Skin of body (tissue), 2 donors: ENCODE measurements around the gene KIF26B. TPM values are rescaled to one million over a fixed set of nuclear protein-coding genes. Genes with fewer than 3 reads are reported as not detected.

Experiments
- DNase-seq: peaks from one replicate; lab custom pipeline; 2025; lab: John Stamatoyannopoulos, UW
- total RNA-seq: library from RNA; depleted of rRNA; stranded (reverse); fragments of >200 nt; gene quantifications from one replicate; pipeline ENCODE4 v1.2.3, GENCODE V29; 2014

Gene KIF26B
- total RNA-seq, 1 donor from 2014 or later, result 5.8 TPM

DNA sequence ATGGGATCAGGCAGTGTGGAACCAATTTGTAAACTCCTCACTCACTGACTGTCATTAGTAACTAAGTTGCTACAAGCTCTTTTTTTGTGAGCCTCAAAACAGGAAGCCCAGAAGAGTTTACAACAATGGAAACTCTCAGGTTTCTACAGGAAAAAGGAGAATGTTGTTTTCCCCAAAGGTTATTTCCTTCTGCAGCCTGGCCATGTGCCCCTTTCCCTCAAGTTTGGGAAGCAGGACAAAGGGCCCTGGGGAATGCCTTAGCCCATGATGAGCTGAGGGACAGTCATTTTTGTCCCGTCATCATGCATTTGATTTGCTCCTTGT, 395.9 kb downstream of the KIF26B start:
- peak; percentile 5 for DNase-seq

- DNase-seq, result no peak
Observed at GRCh38 chr1:245551536-245551935, 396.8 kb downstream of the KIF26B start.

- DNase-seq, result no peak
Observed at GRCh38 chr1:245552331-245552730, 397.5 kb downstream of the KIF26B start.

DNA sequence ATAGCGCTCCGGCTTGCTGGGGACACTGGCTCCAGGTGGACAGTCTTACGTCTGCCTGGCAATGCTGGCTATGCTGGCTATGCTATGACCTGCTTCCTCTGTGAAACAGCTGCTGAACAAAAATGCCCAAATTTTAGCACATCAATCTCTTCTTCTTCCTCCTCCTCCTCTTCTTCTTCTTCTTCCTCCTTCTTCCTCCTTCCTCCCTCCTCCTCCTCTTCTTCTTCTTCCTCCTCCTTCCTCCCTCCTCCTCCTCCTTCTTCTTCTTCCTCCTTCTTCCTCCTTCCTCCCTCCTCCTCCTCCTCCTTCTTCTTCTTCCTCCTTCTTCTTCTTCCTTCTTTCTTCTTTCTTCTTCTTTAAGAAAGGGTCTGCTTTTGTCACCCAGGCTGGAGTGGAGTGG, 401.3 kb downstream of the KIF26B start:
- no peak for DNase-seq

DNA sequence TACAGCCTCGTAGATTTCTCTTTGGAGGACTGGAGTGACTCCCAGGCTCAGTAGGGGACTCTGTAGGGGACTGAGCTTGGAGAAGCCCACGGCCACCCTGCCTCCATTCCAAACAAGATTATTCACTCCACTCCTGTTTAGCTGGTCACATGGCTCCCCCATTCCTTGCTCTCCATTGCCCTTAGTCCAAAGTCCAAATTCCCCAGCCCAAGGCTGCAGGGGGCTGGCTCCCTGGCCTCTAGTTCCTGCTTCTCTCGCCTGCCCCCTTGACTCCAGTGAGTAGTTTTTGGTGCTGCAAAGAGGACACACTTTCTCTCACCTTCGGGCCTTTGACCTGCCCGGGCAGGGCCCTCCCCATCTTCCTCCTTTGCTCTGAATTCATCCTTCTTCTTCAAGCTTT, 403.3 kb downstream of the KIF26B start:
- no peak for DNase-seq

DNA sequence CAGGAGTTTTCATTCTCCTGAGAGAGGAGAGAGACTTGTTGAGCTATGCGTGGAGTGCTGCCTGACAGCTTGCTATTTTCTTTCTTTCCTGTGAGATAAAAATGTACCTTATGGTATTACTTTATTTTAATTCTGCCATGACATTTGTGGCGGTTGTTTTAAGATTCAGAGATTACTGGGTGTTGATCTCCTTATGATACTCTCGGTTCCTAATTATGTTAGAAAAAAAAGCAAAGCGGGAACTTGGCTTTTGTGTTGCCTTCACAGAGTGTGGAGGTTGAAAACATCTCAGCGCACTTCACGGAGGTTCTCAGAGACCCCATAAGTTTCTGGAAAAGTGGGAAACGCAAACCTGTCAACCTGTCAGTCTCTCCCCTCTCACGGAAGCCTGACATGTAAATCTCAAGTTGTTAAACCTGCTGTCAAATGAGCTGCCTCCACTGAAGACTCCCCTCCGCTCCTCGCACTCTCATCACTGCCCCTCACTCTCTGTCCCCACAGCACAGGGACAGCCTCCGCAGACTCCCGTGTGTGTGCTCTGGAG, 405.6 kb downstream of the KIF26B start:
- DNase-seq, result no peak

DNA sequence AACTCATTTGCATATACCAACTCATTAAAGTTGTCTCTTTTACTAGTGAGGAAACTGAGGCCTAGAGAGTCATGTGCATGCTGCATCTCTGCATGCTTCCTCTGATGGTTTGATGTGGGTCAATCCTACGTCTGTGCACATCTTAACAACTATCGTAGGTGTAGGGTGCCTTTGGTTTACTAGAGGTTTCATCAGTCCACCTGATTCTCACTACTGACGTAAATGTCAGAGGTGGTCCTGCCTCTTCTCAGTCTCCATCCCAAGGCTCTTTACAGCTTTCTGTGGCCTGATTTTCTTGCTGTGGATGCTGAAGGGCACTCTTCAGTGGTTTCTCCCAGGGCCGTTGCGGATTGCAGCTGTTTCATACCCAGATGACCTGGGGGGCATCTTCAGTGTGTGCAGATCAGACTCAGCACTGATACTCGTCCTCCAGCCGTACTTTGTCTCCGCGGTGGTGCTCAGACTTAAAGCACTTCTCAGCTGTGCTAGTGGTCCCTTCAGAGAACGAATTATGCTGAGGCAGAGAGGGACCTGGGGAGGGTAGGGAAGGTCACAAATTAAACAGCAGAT, 407.0 kb downstream of the KIF26B start:
- DNase-seq, result no peak

- no peak for DNase-seq
Observed at GRCh38 chr1:245566134-245566533, 411.3 kb downstream of the KIF26B start.

DNA sequence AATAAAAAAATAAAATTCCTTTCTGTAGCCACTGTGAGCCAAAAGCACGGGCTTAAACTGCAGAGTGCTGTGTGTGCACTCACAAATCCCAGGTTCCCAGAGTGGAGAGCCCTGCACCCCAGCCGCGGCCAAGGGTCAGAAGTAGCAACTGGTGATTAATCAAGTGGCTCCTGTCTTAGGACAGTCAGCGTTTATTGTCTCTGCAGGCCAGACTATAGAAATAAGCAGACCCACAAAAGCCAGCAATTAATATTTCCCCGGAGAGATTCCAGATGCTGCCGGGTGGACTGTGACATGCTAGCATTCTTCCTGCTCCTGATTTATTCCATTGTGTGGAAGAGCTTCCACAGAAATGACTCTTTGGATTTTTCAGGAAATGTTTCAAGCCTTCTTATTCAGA, 412.2 kb downstream of the KIF26B start:
- peak; percentile 12 for DNase-seq

- no peak for DNase-seq
Observed at GRCh38 chr1:245571815-245572294, 417.1 kb downstream of the KIF26B start.

DNA sequence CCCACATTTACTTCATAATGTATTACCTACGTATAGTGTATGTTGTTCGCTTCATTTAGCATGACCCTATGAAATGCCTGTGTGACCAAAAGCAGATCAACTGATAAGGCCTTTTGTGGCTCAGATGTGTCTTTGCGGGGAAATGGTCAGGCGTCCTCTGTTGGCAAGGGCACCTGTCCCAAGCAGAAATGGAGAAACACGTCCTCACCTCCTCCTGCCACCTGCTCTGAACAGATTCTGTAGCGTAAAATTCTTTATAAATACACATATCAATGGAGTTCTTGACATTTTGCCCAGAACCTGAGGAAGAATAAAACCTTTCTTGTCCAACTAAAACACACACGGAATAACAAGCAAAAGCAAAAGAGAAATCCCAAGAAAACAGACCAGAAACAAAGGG, 417.9 kb downstream of the KIF26B start:
- DNase-seq, result no peak

DNA sequence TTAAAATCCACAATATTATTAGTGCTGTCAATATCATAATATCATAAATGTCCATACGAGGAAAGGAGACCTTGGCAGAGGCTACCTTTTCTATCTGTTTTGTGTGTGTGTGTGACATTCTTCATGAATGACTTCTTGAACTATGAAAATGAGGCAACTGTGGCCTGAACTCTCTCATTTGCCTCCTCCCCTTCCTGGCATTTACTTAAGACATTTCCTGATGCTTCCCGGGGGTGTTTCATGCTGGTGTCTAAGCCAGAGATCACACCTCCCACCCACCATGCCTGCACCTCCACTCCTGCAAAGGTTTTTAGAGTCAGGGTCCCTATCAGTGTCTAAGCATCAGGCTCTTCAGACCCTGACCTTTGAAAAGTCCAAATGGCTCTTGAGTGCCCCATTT, 420.9 kb downstream of the KIF26B start:
- no peak for DNase-seq

GRCh38 chr1:245576323-245576722, 421.5 kb downstream of the KIF26B start:
- DNase-seq, result no peak

- DNase-seq, result no peak
Observed at GRCh38 chr1:245577191-245578157, 422.7 kb downstream of the KIF26B start.

DNA sequence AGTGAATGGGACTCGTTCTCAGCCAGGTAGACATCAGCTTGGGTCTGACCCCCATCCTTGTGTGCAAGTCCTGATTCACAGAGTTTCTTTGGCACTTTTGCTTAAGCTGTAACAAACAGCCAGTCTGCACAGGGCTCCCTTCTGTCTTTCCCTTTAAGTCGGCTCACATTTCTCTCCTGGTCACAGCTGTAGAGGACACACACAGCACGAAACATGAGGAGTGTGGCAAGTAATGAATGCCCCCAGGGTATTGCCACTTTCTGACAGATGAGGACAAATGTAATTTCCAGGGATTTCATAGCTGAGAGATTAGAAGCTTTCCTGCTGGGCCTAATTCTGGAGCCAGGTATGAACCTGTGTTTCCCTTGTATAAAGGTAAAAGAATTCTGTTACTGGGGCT, 423.5 kb downstream of the KIF26B start:
- no peak for DNase-seq

DNA sequence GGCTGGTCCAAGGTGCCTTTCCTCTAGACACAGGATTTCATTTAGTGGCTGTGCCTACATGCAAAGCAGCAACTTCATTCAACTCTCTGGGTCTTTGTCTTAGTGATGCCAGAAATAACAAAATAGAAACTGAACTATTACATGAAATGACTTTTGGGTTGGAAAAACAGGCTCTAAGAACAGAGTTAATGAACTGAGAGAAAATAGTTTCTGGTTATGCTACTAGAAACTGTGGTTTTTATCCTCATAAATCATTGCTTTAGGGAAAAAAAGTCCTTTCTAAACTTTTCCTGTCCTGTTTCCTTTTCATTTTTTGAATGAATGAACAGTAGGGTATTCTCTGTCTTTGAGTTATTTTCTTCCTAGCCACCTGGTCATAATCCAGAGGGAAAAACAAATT, 424.0 kb downstream of the KIF26B start:
- no peak for DNase-seq

DNA sequence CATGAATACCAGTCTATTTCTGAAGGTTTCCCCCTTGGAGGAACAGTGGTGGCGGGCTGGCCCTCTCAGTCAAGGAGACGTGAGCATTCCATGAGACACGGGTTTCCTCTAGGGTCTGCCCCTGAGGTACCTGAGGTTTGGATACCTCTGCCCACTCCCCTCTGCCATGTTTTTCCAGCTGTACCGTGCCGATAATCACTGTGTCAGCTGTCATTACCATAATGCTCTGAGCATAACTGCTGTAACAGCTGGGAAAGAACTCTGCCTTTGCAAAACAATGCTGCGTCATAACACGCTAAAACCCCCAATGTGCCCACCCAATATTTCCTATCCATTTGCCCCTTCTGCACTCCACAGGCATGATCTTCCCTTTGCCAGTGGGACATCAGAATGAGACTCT, 425.1 kb downstream of the KIF26B start:
- no peak for DNase-seq

GRCh38 chr1:245580651-245581050, 425.9 kb downstream of the KIF26B start:
- no peak for DNase-seq

- DNase-seq, result no peak
Observed at GRCh38 chr1:245582026-245582425, 427.2 kb downstream of the KIF26B start.

GRCh38 chr1:245583081-245583480, 428.3 kb downstream of the KIF26B start:
- DNase-seq, result no peak

GRCh38 chr1:245583575-245584330, 429.0 kb downstream of the KIF26B start:
- no peak for DNase-seq
